Stimulated activated CD4-positive, alpha-beta T cell treated with anti-CD3 and anti-CD28 coated beads, Interleukin-2, amount 100 ng/mL, for 48 hours (primary cell): ENCODE measurements around the gene OR14A16.

Source experiments
- DNase-seq, 2 donors: peaks; one replicate each; pipeline ENCODE4 v3.0.0-alpha.2; 2020

OR14A16 gene

GRCh38 chr1:247824023-247824422 is at the start of gene OR14A16:
TSS of gene OR14A16 (minus strand) at chr1:247824119. CDS start at chr1:247815729, 8,390 bp downstream.
- DNase-seq: no peak

GRCh38 chr1:247865416-247865815 is 41.5 kb upstream of the OR14A16 start:
- DNase-seq: no peak

- DNase-seq: no peak
Observed at GRCh38 chr1:247864644-247865043, 40.7 kb upstream of the OR14A16 start.

GRCh38 chr1:247862756-247863155 is 38.8 kb upstream of the OR14A16 start:
- no peak for DNase-seq

- no peak for DNase-seq
Observed at GRCh38 chr1:247857985-247858619, 34.2 kb upstream of the OR14A16 start.

- peak; percentile 7 to 34 for DNase-seq
Observed at GRCh38 chr1:247857069-247857984, 33.4 kb upstream of the OR14A16 start, which contains the start of gene TRIM58. TSS of gene TRIM58 (plus strand) at chr1:247857187. CDS start at chr1:247857247, 60 bp downstream.

- no peak for DNase-seq
Observed at GRCh38 chr1:247855911-247856310, 32.0 kb upstream of the OR14A16 start.

- DNase-seq: no peak
Observed at GRCh38 chr1:247854899-247855545, 31.1 kb upstream of the OR14A16 start.

GRCh38 chr1:247849616-247850015 is 25.7 kb upstream of the OR14A16 start:
- DNase-seq: no peak

- no peak for DNase-seq
Observed at GRCh38 chr1:247848346-247848745, 24.4 kb upstream of the OR14A16 start.

- no peak for DNase-seq
Observed at GRCh38 chr1:247845693-247846017, 21.7 kb upstream of the OR14A16 start.

- DNase-seq: no peak
Observed at GRCh38 chr1:247845011-247845692, 21.2 kb upstream of the OR14A16 start.

GRCh38 chr1:247843411-247843810 is 19.5 kb upstream of the OR14A16 start:
- no peak for DNase-seq

GRCh38 chr1:247841796-247842195 is 17.9 kb upstream of the OR14A16 start, which contains the start of gene OR11L1:
TSS of gene OR11L1 (minus strand) at chr1:247841896. CDS start at chr1:247841896, 0 bp downstream.
- DNase-seq: no peak

GRCh38 chr1:247840818-247841217 is 16.9 kb upstream of the OR14A16 start:
- no peak for DNase-seq

GRCh38 chr1:247833601-247834000 is 9.7 kb upstream of the OR14A16 start:
- no peak for DNase-seq

GRCh38 chr1:247829656-247830055 is 5.7 kb upstream of the OR14A16 start:
- DNase-seq: no peak

- no peak for DNase-seq
Observed at GRCh38 chr1:247825362-247825761, 1.4 kb upstream of the OR14A16 start.

- no peak for DNase-seq
Observed at GRCh38 chr1:247822060-247822459, 1.9 kb downstream of the OR14A16 start.

GRCh38 chr1:247812637-247813036 is 11.3 kb downstream of the OR14A16 start:
- no peak for DNase-seq

- DNase-seq: no peak
Observed at GRCh38 chr1:247797518-247797917, 26.4 kb downstream of the OR14A16 start.

GRCh38 chr1:247769603-247770002 is 54.3 kb downstream of the OR14A16 start:
- no peak for DNase-seq
